Liver (tissue), 9 donors: Measurements from ENCODE around the gene CAT. TPM values are rescaled to one million over a fixed set of nuclear protein-coding genes. Genes with fewer than 3 reads are reported as not detected.

Experiments
- DNase-seq: peaks from one replicate; pipeline ENCODE4 v3.0.0-alpha.2; 2017; ENCODE audit warnings: low spot score
- H3K27ac ChIP-seq, 2 donors: one replicate each; pipeline ENCODE4 v1.7.0; 2013; ENCODE audit warnings: inconsistent platforms in 2 of 2, low read length in 2 of 2, control low read depth in 1 of 2, low read depth in 1 of 2, mild to moderate bottlenecking in 1 of 2
- H3K27me3 ChIP-seq, 4 donors: one replicate each; pipeline versions ENCODE4 v1.6.1 to v1.7.0; 2013; ENCODE audit warnings: low read length in 3 of 4, inconsistent platforms in 1 of 4, mild to moderate bottlenecking in 1 of 4, moderate library complexity in 1 of 4; ENCODE audit not compliant: control insufficient read depth in 4 of 4, insufficient read depth in 4 of 4
- H3K36me3 ChIP-seq, 4 donors: one replicate each; pipeline versions ENCODE4 v1.6.1 to v1.7.0; 2013; ENCODE audit warnings: low read length in 3 of 4, mild to moderate bottlenecking in 3 of 4, low read depth in 1 of 4, moderate library complexity in 1 of 4; ENCODE audit not compliant: control insufficient read depth in 4 of 4, insufficient read depth in 3 of 4
- H3K4me1 ChIP-seq, 4 donors: one replicate each; pipeline versions ENCODE4 v1.6.1 to v1.7.0; 2013; ENCODE audit warnings: low read length in 3 of 4, mild to moderate bottlenecking in 3 of 4, moderate library complexity in 1 of 4; ENCODE audit not compliant: control insufficient read depth in 4 of 4, insufficient read depth in 4 of 4
- H3K4me3 ChIP-seq, 3 donors: one replicate each; pipeline versions ENCODE4 v1.6.1 to v1.7.0; 2013; ENCODE audit warnings: low read length in 3 of 3, control low read depth in 1 of 3, low read depth in 1 of 3, mild to moderate bottlenecking in 1 of 3
- H3K9ac ChIP-seq, 2 donors: one replicate each; pipeline ENCODE4 v1.7.0; 2013; ENCODE audit warnings: low read length in 2 of 2, mild to moderate bottlenecking in 2 of 2, moderate library complexity in 2 of 2, control low read depth in 1 of 2, low read depth in 1 of 2
- H3K9me3 ChIP-seq, 4 donors: one replicate each; pipeline versions ENCODE4 v1.6.1 to v1.7.0; 2013; ENCODE audit warnings: low read length in 3 of 4; ENCODE audit not compliant: control insufficient read depth in 4 of 4
- ATF3 ChIP-seq: IDR thresholded peaks from 2 replicates; pipeline ENCODE4 v1.6.1; 2016; ENCODE audit warnings: antibody characterized with exemption
- EGR1 ChIP-seq, 2 donors: IDR thresholded peaks; 2 replicates each; pipeline ENCODE4 v1.6.1; 2016 to 2018; ENCODE audit warnings: antibody characterized with exemption in 2 of 2, low read depth in 2 of 2
- FOXA1 ChIP-seq: IDR thresholded peaks from 2 replicates; pipeline ENCODE4 v1.6.1; 2016; ENCODE audit warnings: antibody characterized with exemption
- HNF4A ChIP-seq, 2 donors: conservative IDR thresholded peaks; 2 replicates each; pipeline ENCODE4 v1.6.1; 2016; ENCODE audit warnings: antibody characterized with exemption in 2 of 2, mild to moderate bottlenecking in 2 of 2
- HNF4G ChIP-seq: IDR thresholded peaks from 2 replicates; pipeline ENCODE4 v1.6.1; 2016; ENCODE audit warnings: antibody characterized with exemption
- JUND ChIP-seq, 2 donors: IDR thresholded peaks; 2 replicates each; pipeline ENCODE4 v1.6.1; 2016; ENCODE audit warnings: antibody characterized with exemption in 2 of 2
- MAX ChIP-seq: IDR thresholded peaks from 2 replicates; pipeline ENCODE4 v1.6.1; 2016; ENCODE audit warnings: antibody characterized with exemption
- NR2F2 ChIP-seq: IDR thresholded peaks from 2 replicates; pipeline ENCODE4 v1.6.1; 2016; ENCODE audit warnings: antibody characterized with exemption
- REST ChIP-seq: IDR thresholded peaks from 2 replicates; pipeline ENCODE4 v1.6.1; 2016; ENCODE audit warnings: antibody characterized with exemption, mild to moderate bottlenecking
- RXRA ChIP-seq, 2 donors: IDR thresholded peaks; 2 replicates each; pipeline ENCODE4 v1.6.1; 2017 to 2018; ENCODE audit warnings: antibody characterized with exemption in 2 of 2, mild to moderate bottlenecking in 1 of 2
- TAF1 ChIP-seq: conservative IDR thresholded peaks from 2 replicates; pipeline ENCODE4 v1.6.1; 2016; ENCODE audit warnings: antibody characterized with exemption, mild to moderate bottlenecking
- YY1 ChIP-seq: IDR thresholded peaks from 2 replicates; pipeline ENCODE4 v1.6.1; 2016; ENCODE audit warnings: antibody characterized with exemption, mild to moderate bottlenecking
- WGBS: extraction: QIAGEN DNeasy Blood & Tissue Kit; methylation state at CpG from one replicate; pipeline ENCODE4 v1.1.7; 2013; 5-methylcytosine and 5-hydroxymethylcytosine counted together
- polyA plus RNA-seq, 2 donors: library from polyadenylated mRNA; stranded (reverse) in 1 of 2; unstranded in 1 of 2; fragments of 200-250 nt in 1 of 2; fragments of >200 nt in 1 of 2; fragmentation: Nextera tagmentation in 1 of 2; extraction: Ambion mirVana in 1 of 2; gene quantifications; one replicate each; pipeline versions ENCODE4 v1.2.1 to v1.2.3, GENCODE V29; 2013 to 2015
- total RNA-seq, 2 donors: library from RNA; depleted of rRNA; stranded (reverse); fragments of >200 nt; gene quantifications; one replicate each; pipeline ENCODE4 v1.2.3, GENCODE V29; 2014
- donor health status: healthy.
- donor health status: healthy.
- donor health status: healthy.
- donor health status: healthy.
- donor health status: healthy.

Gene CAT
- total and polyA plus RNA-seq, 4 donors = 270 to 620 (median 388) TPM

GRCh38 chr11:34443136-34443535 is 4.4 kb downstream of the CAT start:
- peaks cover 0 to 5% (median 2%) of the 10 kb centered on the region in 4 donors for H3K36me3 ChIP-seq
- no peak for DNase-seq
- TF ChIP-seq EGR1 (IDR thresholded peaks at IDR 0.05; ENCODE audit: low read depth in 2 of 2) (no peak), TAF1 (no peak), RXRA (IDR thresholded peaks at IDR 0.05) (no peak), HNF4G (no peak), REST (no peak)
- peaks cover 9 to 69% (median 53%) of the 10 kb centered on the region in 4 donors for H3K4me1 ChIP-seq
- no peak overlapping the region for H3K27ac ChIP-seq
- whole genome bisulfite sequencing = 47% methylated on average over 3 of the region's 3 CpGs
- H3K9ac ChIP-seq = no peak overlapping the region
- no peak overlapping the region for H3K4me3 ChIP-seq
- H3K9me3 ChIP-seq = no peaks in the 10 kb centered on the region
- H3K27me3 ChIP-seq = no peaks in the 10 kb centered on the region

GRCh38 chr11:34444428-34444827 is 5.7 kb downstream of the CAT start:
- Histone ChIP-seq H3K36me3 (peaks cover 0 to 9% (median 4%) of the 10 kb centered on the region in 4 donors), H3K9me3 (no peaks in the 10 kb centered on the region), H3K27ac (peak overlapping the region in 1 of 2 donors; percentile 20), H3K4me1 (peaks cover 13 to 77% (median 57%) of the 10 kb centered on the region in 4 donors), H3K9ac (no peak overlapping the region), H3K4me3 (no peak overlapping the region), H3K27me3 (no peaks in the 10 kb centered on the region)
- TF ChIP-seq FOXA1 (no peak), JUND (IDR thresholded peaks at IDR 0.05) (no peak)
- DNase-seq = no peak
- 62% methylated on average over 4 of the region's 4 CpGs for WGBS

- Histone ChIP-seq H3K36me3 (peaks cover 2 to 25% (median 14%) of the 10 kb centered on the region in 4 donors), H3K9me3 (no peaks in the 10 kb centered on the region), H3K9ac (no peak overlapping the region), H3K27ac (no peak overlapping the region), H3K27me3 (no peaks in the 10 kb centered on the region), H3K4me3 (no peak overlapping the region), H3K4me1 (peaks cover 13 to 87% (median 49%) of the 10 kb centered on the region in 4 donors)
- 66% methylated on average over 4 of the region's 4 CpGs for WGBS
- DNase-seq = no peak
- TF ChIP-seq NR2F2 (no peak), HNF4A (conservative IDR thresholded peaks at IDR 0.05) (no peak), ATF3 (no peak), TAF1 (no peak), YY1 (no peak), FOXA1 (no peak), MAX (no peak)
Observed at GRCh38 chr11:34445956-34446355, 7.2 kb downstream of the CAT start.
